Measurements from ENCODE around the gene TDRD3.
"Not testable (repeated sequence)": the region's sequence is repeated elsewhere in the genome, so short reads cannot be mapped to it uniquely, and the experiment has no call there.

TDRD3 gene

GRCh38 chr13:60398907-60399589, 2.0 kb downstream of the TDRD3 start:
- no peak for DNase-seq

DNA sequence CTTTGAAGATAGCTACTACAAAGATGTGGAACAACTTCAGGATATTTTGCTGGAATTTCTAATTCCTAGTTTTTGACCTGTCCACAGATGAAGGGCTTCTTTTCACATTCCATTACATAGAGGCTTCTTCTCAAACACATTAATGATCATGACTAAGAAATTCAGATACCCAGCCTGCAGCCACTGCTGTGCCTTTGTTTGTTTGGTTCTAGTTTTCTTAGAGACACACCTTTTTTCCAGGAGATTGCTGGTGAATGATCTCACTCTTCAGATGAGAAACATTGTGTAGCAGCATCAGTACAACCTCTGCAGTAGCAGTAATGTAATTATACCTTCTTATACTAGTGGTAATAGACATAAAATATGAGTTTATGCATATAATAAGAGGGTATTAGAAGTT, 5.0 kb downstream of the TDRD3 start:
- DNase-seq, result no peak

DNA sequence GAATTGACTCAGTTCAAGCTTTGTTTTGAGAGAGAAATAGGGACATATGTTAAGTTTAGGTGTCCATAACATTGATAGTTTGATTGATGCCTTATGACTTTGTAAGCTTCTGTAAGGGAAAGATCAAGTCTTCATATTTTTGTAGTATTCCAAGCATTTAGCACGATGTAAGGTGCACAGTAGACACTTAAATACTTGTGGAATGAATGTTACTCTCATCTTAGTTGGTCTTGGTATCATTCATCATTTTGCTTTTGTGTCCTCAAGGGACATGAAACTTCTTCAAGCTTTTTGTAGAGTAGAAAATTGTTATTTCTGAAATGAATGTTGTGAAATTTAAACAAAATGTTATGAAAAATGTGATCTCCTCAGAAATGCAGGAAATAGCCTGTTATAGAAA, 10.1 kb downstream of the TDRD3 start:
- no peak for DNase-seq

DNA sequence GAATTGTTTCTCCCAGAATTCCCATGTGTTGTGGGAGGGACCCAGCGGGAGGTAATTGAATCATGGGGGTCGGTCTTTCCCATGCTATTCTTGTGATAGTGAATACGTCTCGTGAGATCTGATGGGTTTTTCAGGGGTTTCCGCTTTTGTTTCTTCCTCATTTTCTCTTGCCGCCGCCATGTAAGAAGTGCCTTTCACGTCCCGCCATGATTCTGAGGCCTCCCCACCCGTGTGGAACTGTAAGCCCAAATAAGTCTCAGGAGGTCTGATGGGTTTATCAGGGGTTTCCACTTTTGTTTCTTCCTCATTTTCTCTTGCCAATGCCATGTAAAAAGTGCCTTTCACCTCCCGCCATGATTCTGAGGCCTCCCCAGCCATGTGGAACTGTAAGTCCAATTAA, 10.8 kb downstream of the TDRD3 start:
- not testable (repeated sequence) for DNase-seq

- DNase-seq, result not testable (repeated sequence)
Measured at GRCh38 chr13:60409574-60410292, 12.7 kb downstream of the TDRD3 start.

GRCh38 chr13:60410299-60410698, 13.3 kb downstream of the TDRD3 start:
- DNase-seq, result no peak

DNA sequence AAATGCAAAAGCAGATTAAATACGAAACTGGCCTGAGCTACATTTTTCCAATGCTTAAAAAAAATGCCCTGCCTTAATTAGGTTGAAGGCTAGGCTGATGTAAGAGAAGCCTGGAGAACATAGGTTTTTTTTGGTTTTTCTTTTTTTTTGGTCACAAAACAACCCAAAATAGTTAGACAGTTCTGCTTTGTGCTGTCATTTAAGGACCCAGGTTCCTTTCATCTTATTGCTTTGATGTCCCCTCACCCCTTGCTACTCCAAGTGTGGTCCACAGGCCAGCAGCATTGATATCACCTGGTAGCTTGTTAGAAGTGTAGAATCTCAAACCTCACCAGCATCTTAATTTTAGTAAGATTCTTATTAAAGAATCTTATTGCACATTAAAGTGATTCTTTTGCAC, 14.4 kb downstream of the TDRD3 start:
- DNase-seq, result no peak

DNA sequence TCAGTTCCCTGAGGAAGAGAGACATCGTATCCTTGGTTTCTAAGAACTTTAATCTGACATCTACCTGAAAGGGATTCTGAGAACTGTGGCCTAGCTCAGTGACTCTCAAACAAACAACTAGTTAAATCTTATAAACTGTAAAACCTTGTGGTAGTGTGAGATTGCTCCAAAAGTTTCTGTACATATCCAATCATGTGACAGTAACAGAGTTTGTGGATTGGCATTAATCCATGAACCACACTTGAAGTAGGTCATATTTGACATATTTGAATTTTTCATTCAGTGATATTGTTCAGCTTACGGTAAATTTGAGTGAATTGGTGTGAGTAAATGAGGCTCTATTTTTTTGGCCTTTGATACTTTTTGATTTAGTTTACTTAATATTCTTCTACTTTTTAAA, 15.0 kb downstream of the TDRD3 start:
- DNase-seq, result no peak

DNA sequence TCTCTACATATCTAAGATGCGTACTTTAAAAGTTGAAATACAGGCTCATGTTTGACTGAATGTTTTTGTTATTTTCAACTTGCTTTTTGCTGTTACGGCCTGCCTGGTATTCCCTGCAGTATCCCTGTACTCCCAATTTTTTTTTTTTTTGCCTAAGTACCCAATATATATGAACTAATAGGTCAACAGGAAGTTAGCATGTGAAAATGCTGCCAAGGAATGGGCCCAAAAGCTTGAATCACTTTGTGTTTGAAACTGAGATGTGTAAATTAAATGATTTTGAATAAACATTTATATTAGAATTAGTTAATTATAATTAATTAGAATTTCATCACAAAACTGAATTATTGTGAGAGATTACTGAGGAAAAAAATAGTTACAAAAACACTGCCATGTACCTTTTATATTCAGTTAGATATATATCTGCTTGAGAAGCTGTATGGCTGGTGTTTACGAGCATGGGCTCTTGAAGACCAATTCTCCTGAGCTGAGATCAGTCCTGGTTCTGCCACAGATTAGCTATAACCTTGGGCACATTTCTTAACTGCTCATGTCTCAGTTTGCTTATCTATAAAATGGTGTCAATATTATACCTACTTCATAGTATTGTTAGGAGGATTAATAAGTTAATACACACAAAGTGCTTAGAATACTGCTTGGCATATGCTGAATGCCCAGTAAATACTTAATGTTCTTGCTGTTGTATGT, 16.0 kb downstream of the TDRD3 start:
- DNase-seq, result no peak

- DNase-seq, result no peak
Measured at GRCh38 chr13:60414177-60414576, 17.2 kb downstream of the TDRD3 start.

- no peak for DNase-seq
Measured at GRCh38 chr13:60417734-60418133, 20.7 kb downstream of the TDRD3 start.

DNA sequence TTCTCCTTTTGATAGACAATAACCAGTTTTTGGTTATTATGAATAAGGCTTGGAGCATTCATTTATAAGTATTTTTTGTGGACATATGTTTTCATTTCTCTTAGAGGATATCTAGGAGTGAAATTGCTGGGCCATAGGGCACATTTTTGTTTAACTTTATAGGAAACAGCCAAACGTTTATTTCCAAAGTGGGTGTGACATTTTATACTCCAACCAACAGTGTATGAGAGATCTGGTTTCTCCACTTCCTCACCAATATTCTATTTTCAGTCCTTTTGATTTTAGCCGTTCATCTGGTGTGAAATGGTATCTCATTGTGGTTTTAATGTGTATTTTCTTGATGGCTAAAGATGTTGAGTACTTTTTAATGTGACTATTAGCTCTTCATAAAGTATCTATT, 21.9 kb downstream of the TDRD3 start:
- DNase-seq, result no peak

- DNase-seq, result no peak
Measured at GRCh38 chr13:60425332-60425731, 28.3 kb downstream of the TDRD3 start.

DNA sequence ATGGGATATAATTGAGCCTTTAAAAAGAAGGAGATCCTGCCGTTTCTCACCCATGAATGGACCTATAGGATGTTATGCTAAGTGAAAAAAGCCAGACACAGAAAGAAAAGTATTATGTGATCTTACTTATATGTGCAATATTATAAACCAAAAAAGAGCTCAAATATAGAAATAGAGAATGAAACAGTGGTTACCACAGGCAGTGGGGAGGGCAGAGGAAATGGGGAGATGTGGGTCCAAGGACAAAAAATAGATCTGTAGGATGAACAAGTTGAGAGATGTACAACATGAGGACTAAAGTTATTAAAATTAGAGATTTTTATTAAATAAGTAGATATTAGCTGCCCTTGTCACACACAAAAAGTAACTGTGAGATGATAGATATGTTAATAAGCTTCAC, 29.1 kb downstream of the TDRD3 start:
- no peak for DNase-seq

- no peak for DNase-seq
Measured at GRCh38 chr13:60427285-60427684, 30.3 kb downstream of the TDRD3 start.

DNA sequence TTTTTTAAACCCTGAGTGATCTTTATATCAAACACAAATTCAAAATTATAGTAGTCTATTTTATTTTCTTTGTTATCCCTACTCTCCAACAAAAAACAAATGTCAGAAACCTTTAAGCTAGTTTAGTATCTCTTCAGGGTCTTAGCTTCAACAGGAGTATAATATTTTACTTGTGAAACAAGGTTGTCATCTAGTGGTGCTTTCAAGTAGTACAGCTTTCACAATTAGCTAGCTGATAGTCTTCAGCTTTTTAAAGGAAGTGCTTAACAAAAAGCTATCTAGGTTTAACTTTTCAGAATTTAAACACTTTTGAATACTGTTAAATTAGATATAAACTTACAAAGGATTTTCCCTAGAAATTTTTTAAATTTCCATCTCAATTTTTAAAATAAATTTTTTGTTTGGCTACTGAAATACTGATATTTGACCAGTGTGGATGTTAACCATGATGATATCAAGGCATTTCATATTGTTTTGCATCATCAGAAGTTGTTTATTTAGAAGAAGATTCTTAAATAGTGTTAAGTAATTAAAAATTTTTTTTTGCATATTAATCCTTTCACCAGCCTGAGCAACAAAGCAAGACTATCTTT, 34.2 kb downstream of the TDRD3 start:
- no peak for DNase-seq

GRCh38 chr13:60433505-60433904, 36.5 kb downstream of the TDRD3 start:
- DNase-seq, result no peak

DNA sequence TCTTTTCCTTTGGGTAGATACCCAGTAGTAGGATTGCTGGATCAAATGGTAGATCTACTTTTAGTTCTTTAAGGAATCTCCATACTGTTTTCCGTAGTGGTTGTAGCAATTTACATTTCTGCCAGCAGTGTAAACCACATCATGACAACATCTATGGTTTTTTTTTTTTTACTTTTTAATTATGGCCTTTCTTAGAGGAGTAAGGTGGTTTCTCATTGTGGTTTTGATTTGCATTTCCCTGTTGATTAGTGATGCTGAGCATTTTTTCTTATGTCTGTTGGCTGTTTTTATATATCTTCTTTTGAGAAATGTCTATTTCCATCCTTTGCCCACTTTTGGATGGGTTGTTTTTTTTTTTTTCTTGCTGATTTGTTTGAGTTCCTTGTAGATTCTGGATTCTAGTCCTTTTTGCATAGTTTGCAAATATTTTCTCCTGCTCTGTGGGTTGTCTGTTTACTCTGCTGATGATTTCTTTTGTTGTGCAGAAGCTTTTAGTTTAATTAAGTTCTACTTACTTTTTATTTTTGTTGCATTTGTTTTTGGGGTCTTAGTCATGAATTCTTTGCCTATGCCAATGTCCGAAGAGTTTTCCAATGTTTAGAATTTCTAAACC, 38.8 kb downstream of the TDRD3 start:
- DNase-seq, result no peak

DNA sequence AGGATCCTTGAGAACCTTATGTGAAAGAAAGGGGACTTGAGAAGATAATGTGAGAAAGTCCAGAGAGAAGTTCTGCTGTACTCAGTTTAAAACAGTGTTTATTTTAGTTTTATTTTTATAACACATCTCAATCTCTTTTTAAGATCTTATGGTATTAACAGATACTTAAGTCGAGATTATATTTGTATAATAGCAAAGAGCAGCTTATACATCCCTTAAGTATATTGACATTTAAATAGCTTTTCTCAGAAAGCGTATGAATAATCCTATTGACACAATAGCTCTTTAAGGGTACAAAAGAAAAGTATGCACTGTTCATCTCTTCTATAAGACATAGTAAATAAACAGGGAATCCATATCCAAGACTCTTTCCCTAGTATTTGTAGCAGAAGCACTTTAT, 42.2 kb downstream of the TDRD3 start:
- no peak for DNase-seq

DNA sequence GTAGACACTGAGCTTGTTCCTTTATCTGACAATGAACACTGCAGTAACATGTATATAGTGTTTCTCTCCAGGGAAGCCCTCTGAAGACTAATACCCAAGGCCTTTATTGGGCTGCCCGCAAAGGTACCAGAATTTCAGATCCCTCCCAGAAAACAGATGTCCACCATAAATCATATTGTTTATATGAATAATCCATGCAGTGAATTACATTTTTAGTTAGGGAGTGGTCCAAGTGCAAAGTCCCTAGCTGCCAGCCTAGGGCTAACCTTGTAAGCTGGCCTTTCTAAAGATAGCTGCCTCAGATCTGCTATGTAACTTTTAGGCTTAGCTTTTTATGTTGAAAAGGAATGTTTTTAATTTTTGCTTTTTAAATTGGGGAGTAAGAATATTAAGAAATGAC, 44.7 kb downstream of the TDRD3 start:
- DNase-seq, result no peak

GRCh38 chr13:60448907-60449510, 52.0 kb downstream of the TDRD3 start:
- no peak for DNase-seq

- DNase-seq, result no peak
Measured at GRCh38 chr13:60453490-60453889, 56.5 kb downstream of the TDRD3 start.

GRCh38 chr13:60454425-60454824, 57.4 kb downstream of the TDRD3 start:
- no peak for DNase-seq

Data from CD4-positive, alpha-beta T cell treated with Interleukin-15 for 1 hour (primary cell).